GM12892 (cell line): Measurements from ENCODE around the gene ZNF280A.

Experiments
- POLR2A ChIP-seq: IDR thresholded peaks from 2 replicates; pipeline ENCODE4 v1.6.1; 2011; ENCODE audit warnings: low read depth, low read length, control low read depth
- TAF1 ChIP-seq: IDR thresholded peaks from 2 replicates; pipeline ENCODE4 v1.6.1; 2011; ENCODE audit warnings: low read depth, mild to moderate bottlenecking, control low read depth, low read length, borderline replicate concordance

DNA sequence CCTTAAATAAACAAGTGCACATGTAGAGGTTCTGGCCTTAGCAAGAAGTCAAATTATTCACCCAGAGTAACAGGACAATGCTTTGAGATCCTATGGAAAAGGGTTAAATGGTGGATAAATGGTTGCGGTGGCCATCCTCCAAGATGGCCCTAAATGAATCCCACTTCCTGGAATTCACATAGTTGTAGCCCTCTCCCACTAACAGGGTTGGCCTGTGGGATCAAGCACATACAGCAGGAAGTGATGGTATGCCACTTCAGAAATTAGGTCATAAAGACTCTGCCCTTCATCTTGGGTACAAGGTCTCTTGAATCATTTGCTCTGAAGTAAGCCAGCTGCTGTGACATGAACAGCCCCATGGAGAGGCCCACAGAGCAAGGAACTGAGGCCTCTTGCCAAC, 13.3 kb downstream of the ZNF280A start:
- TF ChIP-seq POLR2A (no peak), TAF1 (no peak)
